H1 (cell line): ENCODE results near the gene FAM131A. TPM values are rescaled to one million over a fixed set of nuclear protein-coding genes. Genes with fewer than 3 reads are reported as not detected.
A peak's percentile ranks its signal among the peaks of the same experiment; 100 is the strongest.

Experiments
- CTCF ChIA-PET: fragments of 300-600 bp; sonication (Branson Sonifier 250); formaldehyde crosslinking; loops from one replicate; lab custom pipeline; 2021; ENCODE audit not compliant: partially characterized antibody; lab: Charles Lee
- POLR2A ChIA-PET: fragments of 300-600 bp; sonication (Branson Sonifier 250); formaldehyde crosslinking; loops from one replicate; lab custom pipeline; 2021; ENCODE audit warnings: inconsistent platforms; ENCODE audit not compliant: partially characterized antibody; lab: Charles Lee
- DNase-seq, 2 experiments: peaks; one replicate each; pipeline versions ENCODE4 v3.0.0 to v3.0.0-alpha.2; 2010 to 2022; ENCODE audit warnings: low spot score in 2 of 2, low read depth in 1 of 2, mixed read lengths in 1 of 2
- FAIRE-seq: peaks from 2 replicates; lab custom pipeline; 2011; peaks lifted over from hg19 to GRCh38; lab: Jason Lieb, UNC
- H2AFZ ChIP-seq: 2 replicates; pipeline ENCODE4 v1.8.1; 2012; ENCODE audit warnings: low read length, inconsistent platforms
- H2AK5ac ChIP-seq: 2 replicates; pipeline ENCODE4 v1.6.1; 2013; ENCODE audit warnings: low read depth, low read length
- H2BK120ac ChIP-seq: replicated peaks from 2 replicates; pipeline ENCODE3; 2013; ENCODE audit warnings: low read depth, low read length, inconsistent platforms
- H2BK12ac ChIP-seq: 2 replicates; pipeline ENCODE4 v1.6.1; 2013; ENCODE audit warnings: low read depth, low read length
- H2BK15ac ChIP-seq: 2 replicates; pipeline ENCODE4 v1.6.1; 2013; ENCODE audit warnings: low read length
- H2BK20ac ChIP-seq: 2 replicates; pipeline ENCODE4 v1.6.1; 2013; ENCODE audit warnings: low read length
- H2BK5ac ChIP-seq: 2 replicates; pipeline ENCODE4 v1.6.1; 2013; ENCODE audit warnings: low read depth, low read length
- H3K14ac ChIP-seq: 2 replicates; pipeline ENCODE4 v1.6.1; 2013; ENCODE audit warnings: inconsistent platforms; ENCODE audit not compliant: insufficient read length
- H3K18ac ChIP-seq: 2 replicates; pipeline ENCODE4 v1.6.1; 2013; ENCODE audit warnings: low read length; ENCODE audit errors: extremely low read depth
- H3K23ac ChIP-seq: 2 replicates; pipeline ENCODE4 v1.6.1; 2013; ENCODE audit warnings: inconsistent platforms; ENCODE audit not compliant: insufficient read length
- H3K23me2 ChIP-seq: 2 replicates; pipeline ENCODE4 v1.6.1; 2013; ENCODE audit warnings: low read depth, low read length
- H3K27ac ChIP-seq: 2 replicates; pipeline ENCODE4 v1.6.1; 2011; ENCODE audit warnings: low read depth, low read length, inconsistent platforms
- H3K27me3 ChIP-seq, 4 experiments: replicated peaks in 1 of 4; 1 replicate in 1 of 4; 2 replicates in 3 of 4; pipeline versions ENCODE4 v1.6.1 to v1.8.1; 2011 to 2013; ENCODE audit warnings: low read length in 3 of 4, mild to moderate bottlenecking in 3 of 4, inconsistent platforms in 2 of 4, mixed read lengths in 2 of 4, moderate library complexity in 1 of 4; ENCODE audit not compliant: control insufficient read depth in 3 of 4, insufficient read depth in 3 of 4; ENCODE audit errors: extremely low read depth in 1 of 4
- H3K36me3 ChIP-seq, 4 experiments: 2 replicates each; pipeline versions ENCODE4 v1.6.1 to v1.8.1; 2011 to 2013; ENCODE audit warnings: mild to moderate bottlenecking in 4 of 4, low read length in 3 of 4, moderate library complexity in 2 of 4, control low read depth in 1 of 4, inconsistent platforms in 1 of 4; ENCODE audit not compliant: insufficient read depth in 4 of 4, control insufficient read depth in 2 of 4
- H3K4ac ChIP-seq: replicated peaks from 2 replicates; pipeline ENCODE3; 2013; ENCODE audit warnings: low read length, low read depth, mixed read lengths, inconsistent platforms; ENCODE audit not compliant: insufficient read length
- H3K4me1 ChIP-seq, 4 experiments: replicated peaks in 1 of 4; 1 replicate in 1 of 4; 2 replicates in 3 of 4; pipeline versions ENCODE4 v1.6.1 to v1.8.1; 2011 to 2013; ENCODE audit warnings: low read length in 3 of 4, inconsistent platforms in 2 of 4, mixed read lengths in 1 of 4; ENCODE audit not compliant: insufficient read depth in 4 of 4, control insufficient read depth in 3 of 4
- H3K4me2 ChIP-seq, 2 experiments: 2 replicates each; pipeline versions ENCODE4 v1.6.1 to v1.8.1; 2011 to 2013; ENCODE audit warnings: low read depth in 2 of 2, low read length in 2 of 2, control low read depth in 1 of 2, inconsistent platforms in 1 of 2, mild to moderate bottlenecking in 1 of 2; ENCODE audit not compliant: insufficient read depth in 1 of 2
- H3K4me3 ChIP-seq, 4 experiments: fragments of 200-600, 300-600 bp in 1 of 4; sonication (generic), shearing (Covaris generic), sonication (Bioruptor Twin) in 1 of 4; 2 replicates each; pipeline versions ENCODE4 v1.5.1 to v1.8.1; 2011 to 2016; ENCODE audit warnings: low read length in 4 of 4, low read depth in 3 of 4, control low read depth in 2 of 4, inconsistent platforms in 2 of 4, mild to moderate bottlenecking in 2 of 4, mixed read lengths in 1 of 4, moderate library complexity in 1 of 4; ENCODE audit not compliant: insufficient read depth in 2 of 4; ENCODE audit errors: extremely low read depth in 1 of 4
- H3K56ac ChIP-seq: replicated peaks from 2 replicates; pipeline ENCODE3; 2013; ENCODE audit warnings: low read depth, mild to moderate bottlenecking, mixed read lengths, low read length, inconsistent platforms; ENCODE audit not compliant: insufficient read length
- H3K79me1 ChIP-seq: 2 replicates; pipeline ENCODE4 v1.6.1; 2013; ENCODE audit warnings: low read depth, low read length, control low read depth
- H3K79me2 ChIP-seq, 2 experiments: 2 replicates each; pipeline versions ENCODE4 v1.6.1 to v1.8.1; 2012 to 2013; ENCODE audit warnings: low read length in 2 of 2, mild to moderate bottlenecking in 2 of 2, inconsistent platforms in 1 of 2; ENCODE audit not compliant: insufficient read depth in 2 of 2, control insufficient read depth in 1 of 2
- H3K9ac ChIP-seq, 4 experiments: replicated peaks in 1 of 4; 1 replicate in 1 of 4; 2 replicates in 3 of 4; pipeline versions ENCODE4 v1.6.1 to v1.8.1; 2011 to 2013; ENCODE audit warnings: low read depth in 3 of 4, low read length in 3 of 4, control low read depth in 2 of 4, mild to moderate bottlenecking in 2 of 4, moderate library complexity in 2 of 4, inconsistent platforms in 1 of 4; ENCODE audit errors: extremely low read depth in 1 of 4
- H3K9me3 ChIP-seq, 2 experiments: 2 replicates each; pipeline versions ENCODE4 v1.6.1 to v1.8.1; 2012 to 2013; ENCODE audit warnings: mild to moderate bottlenecking in 2 of 2, moderate library complexity in 2 of 2, control low read depth in 1 of 2, inconsistent platforms in 1 of 2, low read depth in 1 of 2, low read length in 1 of 2, mixed read lengths in 1 of 2; ENCODE audit not compliant: insufficient read depth in 2 of 2
- H4K20me1 ChIP-seq, 2 experiments: replicated peaks in 1 of 2; 2 replicates each; pipeline versions ENCODE3 to v1.8.1; 2011 to 2013; ENCODE audit warnings: inconsistent platforms in 2 of 2, low read length in 2 of 2, mild to moderate bottlenecking in 1 of 2; ENCODE audit not compliant: insufficient read depth in 2 of 2, control insufficient read depth in 1 of 2
- H4K5ac ChIP-seq: 2 replicates; pipeline ENCODE4 v1.6.1; 2013; ENCODE audit warnings: low read length, low read depth, mixed read lengths, inconsistent platforms; ENCODE audit not compliant: insufficient read length
- H4K8ac ChIP-seq: 2 replicates; pipeline ENCODE4 v1.8.0; 2013; ENCODE audit warnings: mild to moderate bottlenecking, moderate library complexity, low read length, inconsistent platforms; ENCODE audit not compliant: insufficient read depth; ENCODE audit errors: extremely low read depth
- H4K91ac ChIP-seq: replicated peaks from 2 replicates; pipeline ENCODE3; 2013; ENCODE audit warnings: low read length, mixed read lengths, inconsistent platforms; ENCODE audit not compliant: insufficient read length
- EZH2 ChIP-seq: fragments of 200-600 bp; sonication (generic); IDR thresholded peaks from 2 replicates; pipeline ENCODE4 v1.7.1; 2012; ENCODE audit warnings: low read depth, mild to moderate bottlenecking, moderate library complexity, low read length, inconsistent platforms; ENCODE audit not compliant: severe bottlenecking
- MAFK ChIP-seq: IDR thresholded peaks from 2 replicates; pipeline ENCODE4 v1.6.1; 2012; ENCODE audit warnings: low read depth, mild to moderate bottlenecking, improper control_type of control experiment, low read length
- NRF1 ChIP-seq: IDR thresholded peaks from 2 replicates; pipeline ENCODE4 v1.6.1; 2011; ENCODE audit warnings: mild to moderate bottlenecking, low read depth, low read length, improper control_type of control experiment
- RAD21 ChIP-seq, 2 experiments: IDR thresholded peaks in 1 of 2; conservative IDR thresholded peaks in 1 of 2; 2 replicates each; pipeline ENCODE4 v1.6.1; 2011; ENCODE audit warnings: low read depth in 2 of 2, low read length in 2 of 2, improper control_type of control experiment in 1 of 2, inconsistent platforms in 1 of 2, mild to moderate bottlenecking in 1 of 2, moderate library complexity in 1 of 2
- SIX5 ChIP-seq: IDR thresholded peaks from 2 replicates; pipeline ENCODE4 v1.6.1; 2011; ENCODE audit warnings: mild to moderate bottlenecking, low read depth, low read length
- TEAD4 ChIP-seq: IDR thresholded peaks from 2 replicates; pipeline ENCODE4 v1.6.1; 2012; ENCODE audit warnings: low read depth, low read length, inconsistent platforms, mixed read lengths
- YY1 ChIP-seq: IDR thresholded peaks from 2 replicates; pipeline ENCODE4 v1.6.1; 2011; ENCODE audit warnings: low read depth, mild to moderate bottlenecking, low read length
- WGBS, 2 experiments: shearing (Covaris generic) in 1 of 2; methylation state at CpG; one replicate each; pipeline versions ENCODE4 v1.1.6 to v1.1.7; 2013 to 2015; ENCODE audit warnings: low lambda C conversion rate in 2 of 2, mixed read lengths in 2 of 2, inconsistent platforms in 1 of 2, low coverage in 1 of 2, missing lambda C conversion rate in 1 of 2; ENCODE audit not compliant: insufficient replicate concordance in 2 of 2, insufficient coverage in 1 of 2, insufficient read length in 1 of 2; ENCODE audit errors: extremely low coverage in 1 of 2, missing lambda C conversion rate in 1 of 2; 5-methylcytosine and 5-hydroxymethylcytosine counted together
- polyA plus RNA-seq, 7 experiments: library from polyadenylated mRNA; depleted of rRNA in 3 of 7; stranded (reverse) in 5 of 7; unstranded in 2 of 7; fragments of >200 nt in 5 of 7; fragments of 200-250 nt in 2 of 7; gene quantifications; 1 replicate in 5 of 7; 2 replicates in 1 of 7; 4 replicates in 1 of 7; pipeline versions ENCODE4 v1.2.1 to v1.2.3, GENCODE V29; 2011 to 2013; ENCODE audit warnings: missing spikeins in 2 of 7, mixed read lengths in 2 of 7
- total RNA-seq: library from RNA; stranded (reverse); fragmentation: NEBNext Ultra II Directional; extraction: Animal tissue kit (Norgen Biotek cat#: 25700); gene quantifications from 2 replicates; pipeline ENCODE4 v1.2.1, GENCODE V29; 2021
- TF ChIP-seq, protein P1 (sequence below), 3 experiments: IDR thresholded peaks; 1 replicate in 2 of 3; 2 replicates in 1 of 3; pipeline versions ENCODE4 v1.5.1 to v1.6.1; 2011; ENCODE audit warnings: low read length in 3 of 3, mild to moderate bottlenecking in 3 of 3, inconsistent platforms in 2 of 3, low read depth in 1 of 3, moderate library complexity in 1 of 3; ENCODE audit not compliant: insufficient read depth in 1 of 3; ENCODE audit errors: control extremely low read depth in 1 of 3

Gene FAM131A
- total and polyA plus RNA-seq, 2 of the 8 experiments (the other 6 are each of a cell fraction or from before 2014, with no cell fraction given) = 16.0 to 21.9 TPM

DNA sequence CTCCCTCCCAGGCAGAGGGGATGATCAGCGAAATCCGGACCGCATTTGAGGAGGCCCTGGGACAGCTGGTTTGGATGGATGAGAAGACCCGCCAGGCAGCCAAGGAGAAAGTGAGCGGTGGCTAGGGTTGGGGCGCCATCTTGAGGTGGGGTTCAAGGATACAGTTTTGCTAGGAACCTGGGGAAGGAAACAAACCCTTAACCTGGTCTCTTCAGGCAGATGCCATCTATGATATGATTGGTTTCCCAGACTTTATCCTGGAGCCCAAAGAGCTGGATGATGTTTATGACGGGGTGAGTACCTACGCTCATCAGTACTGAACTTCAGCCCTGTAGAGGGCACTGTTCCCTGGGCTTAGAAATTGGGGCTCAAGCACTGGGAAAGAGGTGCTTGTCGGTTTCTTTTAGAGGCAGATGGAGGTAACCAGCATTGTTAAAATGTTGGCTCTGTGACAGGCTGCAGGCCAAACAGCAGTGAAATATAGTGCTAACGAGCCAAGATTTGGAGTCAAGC lies 47.9 kb upstream of the FAM131A start:
- FAIRE-seq (peak; percentile 91), DNase-seq (peak; percentile 57 to 91)
- Histone ChIP-seq H3K79me2 (no peaks in the 10 kb centered on the region), H3K9me3 (no peaks in the 10 kb centered on the region), H3K27me3 (no peaks in the 10 kb centered on the region), H3K27ac (no peak overlapping the region), H2BK15ac (no peak overlapping the region), H3K18ac (no peak overlapping the region), H3K56ac (no peak overlapping the region), H2BK5ac (no peak overlapping the region), H3K4me3 (no peak overlapping the region), H2AFZ (no peak overlapping the region), H3K4me1 (peaks cover 0 to 2% (median 0%) of the 10 kb centered on the region in 4 experiments; a peak in 2 of 7 replicates), H3K23me2 (no peaks in the 10 kb centered on the region), H4K5ac (no peak overlapping the region), H3K23ac (no peak overlapping the region), H3K9ac (no peak overlapping the region), H3K4ac (no peak overlapping the region), H4K20me1 (no peaks in the 10 kb centered on the region), H4K91ac (no peak overlapping the region), H3K4me2 (no peak overlapping the region), H2BK12ac (no peak overlapping the region), H2BK20ac (no peak overlapping the region), H3K14ac (no peak overlapping the region), H3K79me1 (no peaks in the 10 kb centered on the region), H3K36me3 (no peaks in the 10 kb centered on the region), H2BK120ac (no peak overlapping the region), H4K8ac (no peak overlapping the region), H2AK5ac (no peak overlapping the region)
- POLR2A ChIA-PET = interaction anchor here (0.5 to 0.8 kb wide), 2 partner anchors 136 to 271 kb away, joined by 3 read pairs; no protein-coding TSS in a partner anchor
- TF ChIP-seq SIX5 (no peak), MAFK (no peak), TEAD4 (no peak), RAD21 (IDR thresholded peaks at IDR 0.05 in 1 of 2, conservative IDR thresholded peaks at IDR 0.05 in 1 of 2; ENCODE audit: low read depth in 2 of 2, low read length in 2 of 2) (peak; percentile 94 to 96), EZH2 (no peak), NRF1 (no peak), YY1 (0 out of 2 replicates have a peak, but pooled peaks have one; percentile 50)
- TF ChIP-seq, protein P1, sequence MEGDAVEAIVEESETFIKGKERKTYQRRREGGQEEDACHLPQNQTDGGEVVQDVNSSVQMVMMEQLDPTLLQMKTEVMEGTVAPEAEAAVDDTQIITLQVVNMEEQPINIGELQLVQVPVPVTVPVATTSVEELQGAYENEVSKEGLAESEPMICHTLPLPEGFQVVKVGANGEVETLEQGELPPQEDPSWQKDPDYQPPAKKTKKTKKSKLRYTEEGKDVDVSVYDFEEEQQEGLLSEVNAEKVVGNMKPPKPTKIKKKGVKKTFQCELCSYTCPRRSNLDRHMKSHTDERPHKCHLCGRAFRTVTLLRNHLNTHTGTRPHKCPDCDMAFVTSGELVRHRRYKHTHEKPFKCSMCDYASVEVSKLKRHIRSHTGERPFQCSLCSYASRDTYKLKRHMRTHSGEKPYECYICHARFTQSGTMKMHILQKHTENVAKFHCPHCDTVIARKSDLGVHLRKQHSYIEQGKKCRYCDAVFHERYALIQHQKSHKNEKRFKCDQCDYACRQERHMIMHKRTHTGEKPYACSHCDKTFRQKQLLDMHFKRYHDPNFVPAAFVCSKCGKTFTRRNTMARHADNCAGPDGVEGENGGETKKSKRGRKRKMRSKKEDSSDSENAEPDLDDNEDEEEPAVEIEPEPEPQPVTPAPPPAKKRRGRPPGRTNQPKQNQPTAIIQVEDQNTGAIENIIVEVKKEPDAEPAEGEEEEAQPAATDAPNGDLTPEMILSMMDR (IDR thresholded peaks at IDR 0.05; ENCODE audit: control extremely low read depth in 1 of 3, insufficient read depth in 1 of 3, low read depth in 1 of 3, low read length in 3 of 3) = peak; percentile 63 to 82 (median 78)
- 16% methylated on average over 10 of the region's 10 CpGs; no CpG with 5 or more reads in 1 of the 2 experiments for WGBS, 2 experiments
- CTCF ChIA-PET = interaction anchor here (0.6 to 8.3 kb wide), 32 partner anchors 8 to 446 kb away, joined by 3 to 52 read pairs (median 3); partner anchors contain the start of genes EEF1AKMT4 and VWA5B2
